CD4-positive, CD25-positive, alpha-beta regulatory T cell (primary cell): ENCODE results near the gene TPCN2. TPM values are rescaled to one million over a fixed set of nuclear protein-coding genes. Genes with fewer than 3 reads are reported as not detected.

ENCODE experiments used
- polyA plus RNA-seq, 4 donors: library from polyadenylated mRNA; unstranded; fragments of 300-500 nt; fragmentation: Illumina TruSeq; gene quantifications; one replicate each; pipeline ENCODE4 v1.2.3, GENCODE V29; 2021
- total RNA-seq: library from RNA; stranded (reverse); gene quantifications from one replicate; pipeline ENCODE4 v1.2.3, GENCODE V29; 2022

TPCN2 gene
- total and polyA plus RNA-seq, 5 donors from 2014 or later, result 5.9 to 20.5 (median 6.6) TPM

Other genes with a start within 250 kb of the TPCN2 start
- 16.7 TPM for gene CPT1A, start 207.0 kb upstream of the TPCN2 start, total RNA-seq
- 1 to 10 TPM in 3 of 4 donors, under 1 TPM in 1; 0.32 to 4.5 (median 3.1) TPM for gene CPT1A, start 207.0 kb upstream of the TPCN2 start, polyA plus RNA-seq
- 40.7 TPM for gene MRPL21, start 145.1 kb upstream of the TPCN2 start, total RNA-seq
- 100 to 1,000 TPM; 114 to 137 (median 132) TPM for gene MRPL21, start 145.1 kb upstream of the TPCN2 start, polyA plus RNA-seq
- 47.5 TPM for gene IGHMBP2, start 145.0 kb upstream of the TPCN2 start, total RNA-seq
- gene IGHMBP2, start 145.0 kb upstream of the TPCN2 start, polyA plus RNA-seq, result 1 to 10 TPM; 5.4 to 8.2 (median 7.2) TPM
- not detected for gene MRGPRD, start 67.9 kb upstream of the TPCN2 start, total RNA-seq
- under 1 TPM in 1 of 4 donors, not detected in 3; 0.50 TPM for gene MRGPRD, start 67.9 kb upstream of the TPCN2 start, polyA plus RNA-seq
- gene MRGPRF, start 35.7 kb upstream of the TPCN2 start, total RNA-seq, result not detected
- not detected for gene MRGPRF, start 35.7 kb upstream of the TPCN2 start, polyA plus RNA-seq
- 1.3 TPM for gene SMIM38, start 107.0 kb downstream of the TPCN2 start, total RNA-seq
- gene SMIM38, start 107.0 kb downstream of the TPCN2 start, polyA plus RNA-seq, result under 1 TPM in 2 of 4 donors, not detected in 2; 0.07 to 0.11 TPM
- 1.0 TPM for gene MYEOV, start 245.2 kb downstream of the TPCN2 start, total RNA-seq
- not detected for gene MYEOV, start 245.2 kb downstream of the TPCN2 start, polyA plus RNA-seq